HCT116 (cell line): Measurements from ENCODE around the gene WDR93. TPM values are rescaled to one million over a fixed set of nuclear protein-coding genes. Genes with fewer than 3 reads are reported as not detected.

ENCODE experiments used
- ATAC-seq: fragments of 200-7000 bp; cut with Tn5 transposase; 2 replicates; pipeline ENCODE4 v1.9.1; 2020; ENCODE audit warnings: mild to moderate bottlenecking, moderate library complexity
- BruUV-seq: library from RNA; stranded (reverse); fragments of 400-500 nt; replicated peaks from 2 replicates; lab custom pipeline; 2021; lab: Mats Ljungman, UMichigan
- CTCF ChIA-PET: fragments of 300-600 bp; sonication (Branson Sonifier 250); formaldehyde crosslinking; loops from one replicate; lab custom pipeline; 2021; ENCODE audit warnings: antibody characterized with exemption; lab: Charles Lee
- POLR2A ChIA-PET: fragments of 300-600, 350-600 bp; sonication (Branson Sonifier 250); formaldehyde crosslinking; loops from one replicate; lab custom pipeline; 2021; ENCODE audit warnings: antibody characterized with exemption; lab: Charles Lee
- RAD21 ChIA-PET, 2 experiments: fragments of 300-600 bp; sonication (Branson Sonifier 250); formaldehyde crosslinking; loops; one replicate each; lab custom pipeline; 2023; ENCODE audit warnings: low total read pairs in 2 of 2; ENCODE audit not compliant: uncharacterized antibody in 2 of 2, unreplicated experiment in 2 of 2, low non-redundant PET in 1 of 2; lab: Charles Lee
- DNase-seq: peaks from one replicate; pipeline ENCODE4 v3.0.0-alpha.2; 2010; ENCODE audit warnings: low read depth, low spot score
- H2AFZ ChIP-seq: fragments of 200-600 bp; shearing (Covaris generic), sonication (generic); 2 replicates; pipeline ENCODE4 v1.6.1; 2017; ENCODE audit warnings: low read depth, mixed run types, mixed read lengths, antibody characterized with exemption, low read length; ENCODE audit not compliant: poor library complexity, severe bottlenecking
- H3K27ac ChIP-seq: 2 replicates; pipeline ENCODE4 v1.5.1; 2012; ENCODE audit warnings: low read depth, low read length
- H3K27me3 ChIP-seq: fragments of 200-600 bp; sonication (generic); 2 replicates; pipeline ENCODE4 v1.6.1; 2016; ENCODE audit warnings: mixed run types, low read length, mixed read lengths; ENCODE audit not compliant: insufficient read depth
- H3K36me3 ChIP-seq, 2 experiments: fragments of 200-500 bp in 1 of 2; fragments of 200-600 bp in 1 of 2; sonication (Bioruptor generic) in 1 of 2; sonication (generic) in 1 of 2; 2 replicates each; pipeline versions ENCODE4 v1.5.1 to v1.6.1; 2014 to 2016; ENCODE audit warnings: low read length in 2 of 2, inconsistent platforms in 1 of 2, mixed read lengths in 1 of 2, mixed run types in 1 of 2; ENCODE audit not compliant: insufficient read depth in 2 of 2, control insufficient read depth in 1 of 2
- H3K4me1 ChIP-seq, 2 experiments: fragments of 200-600 bp in 1 of 2; sonication (generic) in 1 of 2; 2 replicates each; pipeline versions ENCODE4 v1.5.1 to v1.6.1; 2012 to 2017; ENCODE audit warnings: low read length in 2 of 2, inconsistent platforms in 1 of 2, mild to moderate bottlenecking in 1 of 2, mixed read lengths in 1 of 2, mixed run types in 1 of 2, moderate library complexity in 1 of 2; ENCODE audit not compliant: insufficient read depth in 2 of 2, control insufficient read depth in 1 of 2
- H3K4me2 ChIP-seq: fragments of 200-600 bp; sonication (generic); 2 replicates; pipeline ENCODE4 v1.6.1; 2017; ENCODE audit warnings: mixed run types, low read length, mixed read lengths
- H3K4me3 ChIP-seq, 2 experiments: fragments of 200-600 bp in 1 of 2; sonication (generic) in 1 of 2; replicated peaks in 1 of 2; 2 replicates each; pipeline ENCODE4 v1.5.1; 2011 to 2016; ENCODE audit warnings: low read length in 2 of 2, control low read depth in 1 of 2, low read depth in 1 of 2, mild to moderate bottlenecking in 1 of 2, mixed read lengths in 1 of 2, mixed run types in 1 of 2
- H3K79me2 ChIP-seq: fragments of 200-600 bp; sonication (generic); 2 replicates; pipeline ENCODE4 v1.6.1; 2017; ENCODE audit warnings: mild to moderate bottlenecking, mixed run types, low read length, moderate library complexity, mixed read lengths; ENCODE audit not compliant: insufficient read depth
- H3K9ac ChIP-seq: fragments of 200-600 bp; sonication (generic); 2 replicates; pipeline ENCODE4 v1.6.1; 2016; ENCODE audit warnings: low read length, mixed read lengths
- H3K9me2 ChIP-seq: fragments of 200-600 bp; sonication (generic), shearing (Covaris generic); 2 replicates; pipeline ENCODE4 v1.6.1; 2017; ENCODE audit warnings: mixed run types, mild to moderate bottlenecking, moderate library complexity; ENCODE audit not compliant: insufficient read depth
- H3K9me3 ChIP-seq, 2 experiments: fragments of 200-500 bp in 1 of 2; fragments of 200-600 bp in 1 of 2; sonication (Bioruptor generic) in 1 of 2; sonication (generic) in 1 of 2; 2 replicates each; pipeline ENCODE4 v1.6.1; 2014 to 2017; ENCODE audit warnings: low read length in 2 of 2, mixed read lengths in 2 of 2, inconsistent platforms in 1 of 2, low read depth in 1 of 2, mild to moderate bottlenecking in 1 of 2, mixed run types in 1 of 2, moderate library complexity in 1 of 2; ENCODE audit not compliant: control insufficient read depth in 1 of 2, insufficient read depth in 1 of 2
- H4K20me1 ChIP-seq: fragments of 200-600 bp; sonication (generic), shearing (Covaris generic); 2 replicates; pipeline ENCODE4 v1.6.1; 2017; ENCODE audit warnings: mixed run types, mild to moderate bottlenecking, moderate library complexity; ENCODE audit not compliant: insufficient read depth
- CEBPB ChIP-seq: IDR thresholded peaks from 2 replicates; pipeline ENCODE4 v1.6.1; 2012; ENCODE audit warnings: low read depth
- EGR1 ChIP-seq: IDR thresholded peaks from 2 replicates; pipeline ENCODE4 v1.6.1; 2012; ENCODE audit warnings: low read depth
- EZH2 ChIP-seq: fragments of 200-600 bp; sonication (generic); IDR thresholded peaks from 2 replicates; pipeline ENCODE4 v1.6.1; 2017; ENCODE audit warnings: antibody characterized with exemption, mixed run types
- FOSL1 ChIP-seq: IDR thresholded peaks from 2 replicates; pipeline ENCODE4 v1.6.1; 2012; ENCODE audit warnings: low read depth
- JUND ChIP-seq: IDR thresholded peaks from 2 replicates; pipeline ENCODE4 v1.6.1; 2012
- POLR2A ChIP-seq: IDR thresholded peaks from 2 replicates; pipeline ENCODE4 v1.7.0; 2011; ENCODE audit warnings: borderline replicate concordance; ENCODE audit not compliant: insufficient read depth, insufficient read length; ENCODE audit errors: extremely low read depth
- POLR2AphosphoS5 ChIP-seq: IDR thresholded peaks from 2 replicates; pipeline ENCODE4 v1.6.1; 2011; ENCODE audit warnings: mild to moderate bottlenecking, low read depth, low read length, moderate library complexity
- RAD21 ChIP-seq: IDR thresholded peaks from 2 replicates; pipeline ENCODE4 v1.6.1; 2012; ENCODE audit warnings: low read depth, mild to moderate bottlenecking
- SIN3A ChIP-seq: IDR thresholded peaks from 2 replicates; pipeline ENCODE4 v1.6.1; 2012; ENCODE audit warnings: low read depth
- SRF ChIP-seq: IDR thresholded peaks from 2 replicates; pipeline ENCODE4 v1.6.1; 2012; ENCODE audit warnings: low read depth
- YY1 ChIP-seq: IDR thresholded peaks from 2 replicates; pipeline ENCODE4 v1.6.1; 2011; ENCODE audit warnings: low read length, low read depth, moderate library complexity, mild to moderate bottlenecking; ENCODE audit not compliant: insufficient replicate concordance; ENCODE audit errors: extremely low read depth
- ZNF274 ChIP-seq: fragments of 200-500 bp; sonication (Bioruptor generic); IDR thresholded peaks from 2 replicates; pipeline ENCODE4 v1.6.1; 2014; ENCODE audit warnings: mild to moderate bottlenecking, low read depth, low read length, inconsistent platforms
- intact Hi-C: fragments of 100-400 bp; cut with micrococcal nuclease; formaldehyde crosslinking; loops from 2 replicates; pipeline ENCODE4 v1.10.0; 2022
- total RNA-seq: library from RNA; stranded (reverse); gene quantifications from one replicate; pipeline ENCODE4 v1.2.1, GENCODE V29; 2021; ENCODE audit not compliant: unreplicated experiment
- TF ChIP-seq, protein P1 (sequence below): IDR thresholded peaks from 2 replicates; pipeline ENCODE4 v1.6.1; 2011; ENCODE audit warnings: mild to moderate bottlenecking, low read length, moderate library complexity; ENCODE audit not compliant: insufficient replicate concordance; ENCODE audit errors: extremely low read depth
- TF ChIP-seq, protein P2 (sequence below), 3 experiments: fragments of 200-600 bp in 1 of 3; sonication (generic) in 1 of 3; IDR thresholded peaks in 2 of 3; conservative IDR thresholded peaks in 1 of 3; 2 replicates each; pipeline ENCODE4 v1.5.1; 2012 to 2017; ENCODE audit warnings: low read depth in 2 of 3, low read length in 2 of 3, antibody characterized with exemption in 1 of 3, borderline replicate concordance in 1 of 3, control low read depth in 1 of 3, mild to moderate bottlenecking in 1 of 3, mixed read lengths in 1 of 3, mixed run types in 1 of 3, moderate library complexity in 1 of 3; ENCODE audit not compliant: insufficient read depth in 1 of 3

The WDR93 gene
- total RNA-seq, 1 experiment from 2014 or later: 0.42 TPM

DNA sequence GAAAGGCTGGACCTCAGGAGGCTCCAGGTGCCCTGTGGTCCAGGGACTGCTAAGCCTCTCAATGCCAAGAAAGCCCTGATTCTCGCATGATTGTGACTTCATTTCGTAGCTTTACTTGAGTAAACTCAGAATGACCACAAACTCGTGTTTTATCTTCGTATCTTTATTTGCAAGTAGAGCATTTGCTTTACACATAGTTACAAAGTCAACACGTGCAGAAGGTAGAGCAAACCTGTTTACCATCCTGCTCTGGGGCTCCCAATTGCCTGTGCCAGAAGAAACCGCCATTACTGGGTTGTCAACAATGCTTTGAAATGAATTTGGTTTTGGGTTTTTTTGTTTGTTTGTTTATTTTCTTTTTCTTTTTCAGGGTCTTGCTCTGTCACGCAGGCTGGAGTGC lies 66.3 kb downstream of the WDR93 start:
- ChIA-PET CTCF (interaction anchor here (1.3 kb wide), 1 partner anchor 118 kb away, joined by 3 read pairs; no protein-coding TSS in a partner anchor), POLR2A (no interaction called here), RAD21 (no interaction called here)
- peaks cover 0 to 10% of the 10 kb centered on the region in 2 experiments; a peak in 1 of 4 replicates for H3K4me1 ChIP-seq
- H3K4me2 ChIP-seq: no peak overlapping the region
- no peaks in the 10 kb centered on the region for H3K36me3 ChIP-seq
- H3K79me2 ChIP-seq: no peaks in the 10 kb centered on the region
- DNase-seq (no peak), ATAC-seq (no peak)
- no peak overlapping the region for H3K4me3 ChIP-seq
- H3K27ac ChIP-seq: no peak overlapping the region
- H2AFZ ChIP-seq: no peak overlapping the region
- no peaks in the 10 kb centered on the region for H3K9me3 ChIP-seq
- H3K9ac ChIP-seq: no peak overlapping the region
- no peaks in the 10 kb centered on the region for H4K20me1 ChIP-seq
- no peak for TF ChIP-seq JUND
- TF ChIP-seq FOSL1: no peak
- no peak for TF ChIP-seq SRF
- TF ChIP-seq EGR1: no peak
- no peak for TF ChIP-seq POLR2A
- no peak for TF ChIP-seq RAD21
- no peak for TF ChIP-seq SIN3A
- no peak for TF ChIP-seq EZH2
- no peak for TF ChIP-seq CEBPB
- no peak for TF ChIP-seq POLR2AphosphoS5
- intact Hi-C loops: no loop called here
- BruUV-seq: no TSS peak
- no peaks in the 10 kb centered on the region for H3K9me2 ChIP-seq
- H3K27me3 ChIP-seq: no peaks in the 10 kb centered on the region

DNA sequence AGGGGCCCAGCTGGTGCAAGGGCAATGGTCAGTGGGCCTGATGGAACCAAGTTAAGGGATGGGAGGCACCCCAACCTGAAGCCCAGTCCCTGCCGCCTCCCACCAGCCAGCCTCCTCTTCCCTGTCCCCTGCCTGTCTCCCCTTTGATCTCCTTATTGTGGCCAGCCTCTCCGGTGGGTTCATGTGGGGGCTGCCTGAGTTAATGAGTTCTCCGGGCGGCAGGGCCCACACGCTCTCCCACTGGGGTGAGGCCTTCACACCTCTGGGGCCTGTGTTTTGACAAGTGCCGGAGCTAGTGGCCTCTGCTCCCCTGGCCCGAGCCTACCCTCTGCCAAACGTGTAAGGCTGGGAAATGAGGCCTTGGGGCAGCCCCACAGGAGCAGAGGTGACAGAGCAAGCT lies 67.7 kb downstream of the WDR93 start:
- CTCF ChIA-PET: interaction anchor here (0.9 kb wide), 1 partner anchor 130 kb away, joined by 4 read pairs; no protein-coding TSS in a partner anchor
- Histone ChIP-seq H2AFZ (no peak overlapping the region), H3K79me2 (no peaks in the 10 kb centered on the region), H3K4me2 (no peak overlapping the region), H3K4me1 (peaks cover 0 to 10% of the 10 kb centered on the region in 2 experiments; a peak in 1 of 4 replicates), H4K20me1 (no peaks in the 10 kb centered on the region), H3K27me3 (no peaks in the 10 kb centered on the region), H3K27ac (no peak overlapping the region), H3K9me2 (no peaks in the 10 kb centered on the region), H3K9me3 (no peaks in the 10 kb centered on the region), H3K36me3 (no peaks in the 10 kb centered on the region), H3K9ac (no peak overlapping the region), H3K4me3 (no peak overlapping the region)
- ATAC-seq: no peak
- intact Hi-C loops: no loop called here
- RAD21 ChIA-PET: interaction anchor here in 1 of 2 experiments (0.7 kb wide), 1 partner anchor 325 kb away, joined by 3 read pairs; no protein-coding TSS in a partner anchor
- POLR2A ChIA-PET: no interaction called here
- BruUV-seq: no TSS peak
- DNase-seq: no peak
- no peak for TF ChIP-seq YY1
- TF ChIP-seq POLR2A: no peak
- TF ChIP-seq, protein P1, sequence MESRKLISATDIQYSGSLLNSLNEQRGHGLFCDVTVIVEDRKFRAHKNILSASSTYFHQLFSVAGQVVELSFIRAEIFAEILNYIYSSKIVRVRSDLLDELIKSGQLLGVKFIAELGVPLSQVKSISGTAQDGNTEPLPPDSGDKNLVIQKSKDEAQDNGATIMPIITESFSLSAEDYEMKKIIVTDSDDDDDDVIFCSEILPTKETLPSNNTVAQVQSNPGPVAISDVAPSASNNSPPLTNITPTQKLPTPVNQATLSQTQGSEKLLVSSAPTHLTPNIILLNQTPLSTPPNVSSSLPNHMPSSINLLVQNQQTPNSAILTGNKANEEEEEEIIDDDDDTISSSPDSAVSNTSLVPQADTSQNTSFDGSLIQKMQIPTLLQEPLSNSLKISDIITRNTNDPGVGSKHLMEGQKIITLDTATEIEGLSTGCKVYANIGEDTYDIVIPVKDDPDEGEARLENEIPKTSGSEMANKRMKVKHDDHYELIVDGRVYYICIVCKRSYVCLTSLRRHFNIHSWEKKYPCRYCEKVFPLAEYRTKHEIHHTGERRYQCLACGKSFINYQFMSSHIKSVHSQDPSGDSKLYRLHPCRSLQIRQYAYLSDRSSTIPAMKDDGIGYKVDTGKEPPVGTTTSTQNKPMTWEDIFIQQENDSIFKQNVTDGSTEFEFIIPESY: no peak
- TF ChIP-seq RAD21: no peak
- no peak for TF ChIP-seq ZNF274
- TF ChIP-seq SRF: no peak
- TF ChIP-seq EGR1: no peak
- TF ChIP-seq, protein P2, sequence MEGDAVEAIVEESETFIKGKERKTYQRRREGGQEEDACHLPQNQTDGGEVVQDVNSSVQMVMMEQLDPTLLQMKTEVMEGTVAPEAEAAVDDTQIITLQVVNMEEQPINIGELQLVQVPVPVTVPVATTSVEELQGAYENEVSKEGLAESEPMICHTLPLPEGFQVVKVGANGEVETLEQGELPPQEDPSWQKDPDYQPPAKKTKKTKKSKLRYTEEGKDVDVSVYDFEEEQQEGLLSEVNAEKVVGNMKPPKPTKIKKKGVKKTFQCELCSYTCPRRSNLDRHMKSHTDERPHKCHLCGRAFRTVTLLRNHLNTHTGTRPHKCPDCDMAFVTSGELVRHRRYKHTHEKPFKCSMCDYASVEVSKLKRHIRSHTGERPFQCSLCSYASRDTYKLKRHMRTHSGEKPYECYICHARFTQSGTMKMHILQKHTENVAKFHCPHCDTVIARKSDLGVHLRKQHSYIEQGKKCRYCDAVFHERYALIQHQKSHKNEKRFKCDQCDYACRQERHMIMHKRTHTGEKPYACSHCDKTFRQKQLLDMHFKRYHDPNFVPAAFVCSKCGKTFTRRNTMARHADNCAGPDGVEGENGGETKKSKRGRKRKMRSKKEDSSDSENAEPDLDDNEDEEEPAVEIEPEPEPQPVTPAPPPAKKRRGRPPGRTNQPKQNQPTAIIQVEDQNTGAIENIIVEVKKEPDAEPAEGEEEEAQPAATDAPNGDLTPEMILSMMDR (IDR thresholded peaks at IDR 0.05 in 2 of 3, conservative IDR thresholded peaks at IDR 0.05 in 1 of 3; ENCODE audit: borderline replicate concordance in 1 of 3, insufficient read depth in 1 of 3, low read depth in 2 of 3, low read length in 2 of 3): no peak
